HUES64 (cell line): ENCODE data around the gene ADAMTS16.

Source experiments
- H3K27ac ChIP-seq: 2 replicates; pipeline ENCODE4 v1.7.0; 2013; ENCODE audit warnings: low read depth, low read length, inconsistent platforms
- H3K27me3 ChIP-seq: 2 replicates; pipeline ENCODE4 v1.6.1; 2013; ENCODE audit warnings: mild to moderate bottlenecking, low read length; ENCODE audit not compliant: insufficient read depth
- H3K36me3 ChIP-seq: 2 replicates; pipeline ENCODE4 v1.6.1; 2013; ENCODE audit warnings: mild to moderate bottlenecking, low read length; ENCODE audit not compliant: insufficient read depth
- H3K4me1 ChIP-seq: 2 replicates; pipeline ENCODE4 v1.6.1; 2013; ENCODE audit warnings: mild to moderate bottlenecking, low read length, moderate library complexity; ENCODE audit not compliant: insufficient read depth
- H3K4me3 ChIP-seq: 2 replicates; pipeline ENCODE4 v1.5.1; 2013; ENCODE audit warnings: mild to moderate bottlenecking, low read length, moderate library complexity
- H3K9ac ChIP-seq: 2 replicates; pipeline ENCODE4 v1.6.1; 2013; ENCODE audit warnings: mild to moderate bottlenecking, low read depth, low read length
- H3K9me3 ChIP-seq: 2 replicates; pipeline ENCODE4 v1.6.1; 2013; ENCODE audit warnings: low read depth, low read length; ENCODE audit not compliant: insufficient read depth
- WGBS: fragments of 150-250, 120-280 bp; methylation state at CpG from one replicate; pipeline ENCODE4 v1.1.7; 2013; ENCODE audit warnings: missing lambda C conversion rate; 5-methylcytosine and 5-hydroxymethylcytosine counted together

Gene ADAMTS16

DNA sequence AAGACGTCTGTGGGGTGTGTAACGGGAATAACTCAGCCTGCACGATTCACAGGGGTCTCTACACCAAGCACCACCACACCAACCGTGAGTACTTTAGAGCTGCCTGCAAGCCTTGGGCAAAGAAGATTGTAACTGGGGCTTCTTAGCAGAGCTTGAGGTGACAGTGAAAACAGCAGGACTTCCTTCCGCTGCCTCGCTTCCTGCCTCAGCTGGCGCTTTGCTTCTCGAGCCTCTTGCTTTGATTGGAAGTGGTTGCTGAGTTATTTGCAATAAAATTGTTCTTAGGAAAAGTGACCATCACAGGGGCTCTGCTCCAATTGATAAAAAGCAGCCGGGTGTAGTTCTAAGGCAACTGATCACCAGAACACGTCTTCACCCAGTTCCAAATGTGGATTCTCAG lies 99.1 kb downstream of the ADAMTS16 start:
- no peaks in the 10 kb centered on the region for H3K27me3 ChIP-seq
- no peaks in the 10 kb centered on the region for H3K4me1 ChIP-seq
- no peak overlapping the region for H3K27ac ChIP-seq
- H3K9me3 ChIP-seq = no peaks in the 10 kb centered on the region
- no peak overlapping the region for H3K9ac ChIP-seq
- no peak overlapping the region for H3K4me3 ChIP-seq
- WGBS = 88% methylated on average over 10 of the region's 10 CpGs
- H3K36me3 ChIP-seq = peaks cover 55% of the 10 kb centered on the region

DNA sequence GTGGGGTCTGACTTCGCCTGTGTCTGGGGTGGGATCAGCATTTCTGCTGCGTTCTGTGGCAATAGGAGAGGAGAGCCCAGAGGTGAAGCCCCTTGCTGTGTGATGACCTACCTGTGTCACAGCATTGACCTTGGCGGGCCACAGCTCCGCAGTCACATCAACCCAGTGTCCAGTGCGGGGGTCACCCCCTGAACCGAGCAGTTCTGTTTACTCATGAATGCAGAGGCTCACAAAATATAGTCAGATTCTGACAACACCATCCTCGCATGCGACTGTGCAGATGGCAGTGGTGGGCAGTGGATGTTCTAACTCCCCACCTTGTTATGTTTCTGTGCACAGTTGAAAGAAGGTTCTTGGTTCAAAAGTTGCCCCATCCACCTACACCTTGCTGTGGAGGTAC lies 100.1 kb downstream of the ADAMTS16 start:
- H3K9ac ChIP-seq = no peak overlapping the region
- H3K4me1 ChIP-seq = no peaks in the 10 kb centered on the region
- no peak overlapping the region for H3K27ac ChIP-seq
- peaks cover 56% of the 10 kb centered on the region for H3K36me3 ChIP-seq
- WGBS = 98% methylated on average over 8 of the region's 8 CpGs
- no peaks in the 10 kb centered on the region for H3K27me3 ChIP-seq
- H3K4me3 ChIP-seq = no peak overlapping the region
- no peaks in the 10 kb centered on the region for H3K9me3 ChIP-seq

DNA sequence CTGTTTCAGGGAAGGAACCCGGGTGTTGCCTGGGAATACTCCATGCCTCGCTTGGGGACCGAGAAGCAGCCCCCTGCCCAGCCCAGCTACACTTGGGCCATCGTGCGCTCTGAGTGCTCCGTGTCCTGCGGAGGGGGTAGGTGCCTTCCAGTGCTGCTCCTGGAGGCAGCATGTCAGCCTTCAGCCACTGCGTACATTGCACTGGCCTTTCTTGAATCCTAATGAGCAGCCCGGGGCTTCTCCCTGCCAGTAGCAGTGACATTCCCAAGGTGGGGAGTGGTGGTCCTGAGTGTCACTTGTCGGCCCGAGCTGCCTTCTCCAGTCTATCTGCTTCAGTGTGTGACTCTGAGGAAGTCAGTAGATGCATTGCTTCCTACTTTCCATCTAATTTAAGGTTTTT lies 101.9 kb downstream of the ADAMTS16 start:
- H3K27me3 ChIP-seq = no peaks in the 10 kb centered on the region
- peaks cover 66% of the 10 kb centered on the region for H3K36me3 ChIP-seq
- no peaks in the 10 kb centered on the region for H3K4me1 ChIP-seq
- H3K4me3 ChIP-seq = no peak overlapping the region
- no peaks in the 10 kb centered on the region for H3K9me3 ChIP-seq
- H3K27ac ChIP-seq = no peak overlapping the region
- no peak overlapping the region for H3K9ac ChIP-seq
- WGBS = 95% methylated on average over 11 of the region's 11 CpGs

DNA sequence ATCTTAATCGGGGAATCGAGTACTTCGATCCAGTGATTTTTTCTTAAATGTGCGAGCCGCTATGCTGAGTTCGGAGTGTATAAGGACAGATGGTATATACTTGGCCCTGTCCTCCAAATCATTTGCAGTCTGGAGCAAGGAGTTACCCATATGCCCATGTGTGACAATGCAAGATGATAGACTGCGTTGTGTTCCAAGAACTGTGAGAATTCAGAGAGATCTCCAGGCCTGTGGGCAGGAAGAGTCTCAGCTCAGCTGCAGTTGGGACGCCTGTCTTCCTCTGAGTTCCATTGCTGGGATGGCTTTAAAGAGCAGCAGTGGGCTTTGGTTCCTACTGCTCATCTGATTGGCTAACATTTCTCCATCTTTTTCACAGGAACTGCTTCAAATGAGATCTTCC lies 106.6 kb downstream of the ADAMTS16 start:
- Histone ChIP-seq H3K9me3 (no peaks in the 10 kb centered on the region), H3K4me1 (no peaks in the 10 kb centered on the region), H3K27ac (no peak overlapping the region), H3K27me3 (no peaks in the 10 kb centered on the region), H3K36me3 (peaks cover 43% of the 10 kb centered on the region), H3K9ac (no peak overlapping the region), H3K4me3 (no peak overlapping the region)
- 96% methylated on average over 8 of the region's 8 CpGs for WGBS

DNA sequence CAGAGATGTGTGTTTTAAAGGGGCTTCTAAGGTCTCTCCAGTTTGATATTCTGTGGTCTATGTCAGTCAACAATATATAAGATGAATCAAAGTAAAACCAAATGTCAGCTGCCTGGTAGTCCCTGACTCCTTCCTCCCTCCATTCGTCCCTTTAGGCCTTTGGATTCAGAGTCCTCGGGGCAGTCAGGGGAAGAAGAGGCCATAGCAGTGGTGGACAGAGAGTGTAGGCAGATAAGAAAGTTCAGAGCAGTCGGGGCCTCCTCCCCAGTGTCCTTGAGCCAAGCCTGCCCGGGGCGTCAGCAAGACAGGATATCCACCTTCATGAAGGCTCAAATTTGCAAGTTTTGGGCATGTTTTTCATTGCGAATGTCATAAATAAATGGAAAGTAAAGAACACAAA lies 110.6 kb downstream of the ADAMTS16 start:
- H3K27ac ChIP-seq = no peak overlapping the region
- 89% methylated on average over 6 of the region's 6 CpGs for WGBS

DNA sequence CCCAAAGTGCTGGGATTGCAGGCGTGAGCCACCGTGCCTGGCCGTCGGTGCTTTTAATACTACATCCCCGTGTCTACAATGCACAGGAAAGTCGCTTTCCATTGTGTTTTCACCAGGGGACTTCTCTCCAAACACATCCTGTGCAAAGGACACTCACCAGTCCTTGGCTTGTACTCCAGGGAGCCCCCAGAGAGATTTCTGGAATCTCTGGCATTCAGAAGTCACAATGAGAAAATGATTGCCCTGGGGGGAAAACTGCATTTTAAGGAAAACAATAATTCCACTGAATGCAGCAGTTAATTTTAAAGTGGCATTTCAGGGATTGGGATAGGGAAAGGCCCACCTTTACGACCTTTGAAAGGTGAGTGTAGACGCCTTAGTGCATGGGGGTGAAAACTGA lies 112.0 kb downstream of the ADAMTS16 start:
- H3K9ac ChIP-seq = no peak overlapping the region
- no peaks in the 10 kb centered on the region for H3K4me1 ChIP-seq
- peaks cover 28% of the 10 kb centered on the region for H3K36me3 ChIP-seq
- peaks cover 27% of the 10 kb centered on the region for H3K9me3 ChIP-seq
- H3K27ac ChIP-seq = no peak overlapping the region
- no peak overlapping the region for H3K4me3 ChIP-seq
- WGBS = 93% methylated on average over 8 of the region's 8 CpGs
- H3K27me3 ChIP-seq = no peaks in the 10 kb centered on the region

More for the DNA sequence above, 110.6 kb downstream of the ADAMTS16 start:
- no peaks in the 10 kb centered on the region for H3K4me1 ChIP-seq
- no peak overlapping the region for H3K4me3 ChIP-seq
- H3K9me3 ChIP-seq = peaks cover 21% of the 10 kb centered on the region
- peaks cover 28% of the 10 kb centered on the region for H3K36me3 ChIP-seq
- no peaks in the 10 kb centered on the region for H3K27me3 ChIP-seq
- no peak overlapping the region for H3K9ac ChIP-seq

DNA sequence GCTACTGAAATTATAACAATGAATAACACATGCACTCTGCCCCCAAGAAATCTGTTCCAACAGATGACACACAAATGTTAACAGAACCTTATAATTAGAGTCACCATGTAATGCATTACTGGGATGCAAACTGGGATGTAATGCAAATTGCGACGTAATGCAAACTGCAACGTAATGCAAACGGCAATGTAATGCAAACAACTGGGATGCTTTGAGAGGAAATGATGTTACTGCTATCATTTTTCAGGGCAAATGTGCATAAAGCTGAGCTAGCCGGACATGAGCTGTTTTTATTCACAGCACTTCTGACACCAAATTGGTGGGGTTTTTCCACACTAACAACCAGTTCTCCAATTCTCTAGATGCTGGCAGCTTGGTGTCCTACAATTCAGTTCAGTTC lies 117.2 kb downstream of the ADAMTS16 start:
- Histone ChIP-seq H3K27ac (no peak overlapping the region), H3K9me3 (peaks cover 27% of the 10 kb centered on the region), H3K27me3 (no peaks in the 10 kb centered on the region), H3K4me1 (no peaks in the 10 kb centered on the region), H3K4me3 (no peak overlapping the region), H3K36me3 (peaks cover 28% of the 10 kb centered on the region), H3K9ac (no peak overlapping the region)
- WGBS = 95% methylated on average over 5 of the region's 5 CpGs

DNA sequence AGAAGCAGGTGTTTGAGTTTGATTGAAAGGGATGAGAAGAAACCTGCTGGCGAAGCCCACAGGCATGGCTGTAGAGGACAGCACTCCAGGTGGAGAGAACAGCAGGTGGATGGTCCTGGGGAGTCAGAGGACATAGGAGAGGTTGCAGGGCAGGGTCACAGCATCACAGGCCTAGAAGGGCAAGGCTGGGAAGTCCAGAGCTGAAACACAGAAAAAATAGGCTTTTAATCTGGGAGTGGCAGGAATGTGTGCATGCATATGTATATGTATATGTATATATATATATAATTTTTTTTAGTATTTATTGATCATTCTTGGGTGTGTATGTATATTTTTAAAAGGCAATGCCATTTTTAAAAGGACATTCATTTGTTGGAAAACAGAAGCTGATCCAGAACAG lies 118.4 kb downstream of the ADAMTS16 start:
- H3K27ac ChIP-seq = no peak overlapping the region
- peaks cover 37% of the 10 kb centered on the region for H3K36me3 ChIP-seq
- H3K9me3 ChIP-seq = peaks cover 26% of the 10 kb centered on the region
- 92% methylated on average over 1 of the region's 1 CpG for WGBS
- H3K4me1 ChIP-seq = no peaks in the 10 kb centered on the region
- H3K27me3 ChIP-seq = no peaks in the 10 kb centered on the region
- H3K4me3 ChIP-seq = no peak overlapping the region
- H3K9ac ChIP-seq = no peak overlapping the region

DNA sequence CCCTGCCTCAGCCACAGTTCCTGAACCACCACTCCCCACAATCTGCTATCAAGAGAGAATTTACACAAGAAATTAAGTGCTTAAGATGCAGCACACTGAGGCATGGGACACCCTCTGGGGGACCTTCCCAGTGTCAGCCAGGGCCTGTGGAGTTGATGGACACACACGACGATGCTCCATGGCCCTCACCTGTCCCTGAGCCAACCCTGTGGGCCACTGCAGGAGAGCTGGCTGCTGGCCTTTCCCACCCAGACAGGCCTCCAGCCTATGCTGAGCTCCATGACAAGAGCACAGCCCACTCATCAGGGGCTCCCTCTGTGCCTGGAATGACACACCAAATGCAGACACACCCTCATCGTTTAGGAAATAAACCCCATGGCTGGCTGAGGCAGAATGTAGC lies 124.6 kb downstream of the ADAMTS16 start:
- WGBS = 90% methylated on average over 3 of the region's 3 CpGs
- H3K4me3 ChIP-seq = no peak overlapping the region
- H3K27ac ChIP-seq = no peak overlapping the region
- peaks cover 32% of the 10 kb centered on the region; the same call in 1 of the 2 replicates for H3K36me3 ChIP-seq
- H3K9ac ChIP-seq = no peak overlapping the region
- H3K9me3 ChIP-seq = no peaks in the 10 kb centered on the region
- no peaks in the 10 kb centered on the region for H3K27me3 ChIP-seq
- peaks cover 10% of the 10 kb centered on the region; the same call in 1 of the 2 replicates for H3K4me1 ChIP-seq

DNA sequence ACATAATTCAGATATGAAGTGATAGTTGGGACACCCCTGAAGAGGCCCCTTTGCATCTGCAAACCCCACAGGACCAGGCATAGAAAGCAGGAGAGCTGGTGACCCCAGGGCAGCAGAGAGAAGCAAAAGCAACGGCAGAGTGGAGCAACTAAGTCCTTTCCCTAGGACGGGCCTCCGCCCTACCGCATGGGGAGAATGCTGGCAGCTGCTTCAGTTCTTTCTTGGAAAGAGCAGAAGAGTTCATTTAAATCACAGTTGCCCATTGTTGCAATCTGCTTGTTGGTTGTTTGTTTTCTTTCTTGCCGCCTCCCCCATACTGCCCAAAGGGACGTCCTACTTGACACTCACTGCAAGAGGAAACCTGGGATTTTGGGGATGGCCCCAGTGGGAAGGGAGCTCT lies 126.2 kb downstream of the ADAMTS16 start:
- WGBS = 74% methylated on average over 6 of the region's 6 CpGs
- peaks cover 32% of the 10 kb centered on the region; the same call in 1 of the 2 replicates for H3K36me3 ChIP-seq
- peaks cover 16% of the 10 kb centered on the region; the same call in 1 of the 2 replicates for H3K4me1 ChIP-seq
- H3K9ac ChIP-seq = no peak overlapping the region
- H3K4me3 ChIP-seq = no peak overlapping the region
- H3K27ac ChIP-seq = no peak overlapping the region
- no peaks in the 10 kb centered on the region for H3K9me3 ChIP-seq
- no peaks in the 10 kb centered on the region for H3K27me3 ChIP-seq

DNA sequence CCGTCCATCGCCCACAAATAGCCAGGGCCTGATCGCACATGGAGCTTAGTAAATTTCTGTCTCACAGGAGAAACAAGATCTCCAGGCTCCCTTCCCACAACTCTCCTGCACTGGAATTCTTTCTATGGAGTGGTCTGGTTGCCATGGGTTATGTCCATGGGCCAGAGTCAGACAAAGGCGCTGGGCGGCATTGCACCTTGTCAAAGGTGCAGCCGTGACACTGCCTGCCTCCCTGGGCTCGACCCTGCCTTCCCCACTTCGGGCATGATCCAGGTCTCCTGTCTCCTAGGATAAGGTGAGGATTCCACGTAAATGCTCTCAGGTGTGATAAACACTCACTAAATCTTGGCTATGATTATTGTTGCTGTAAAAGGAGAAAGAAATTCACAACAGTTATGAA lies 130.0 kb downstream of the ADAMTS16 start:
- Histone ChIP-seq H3K9me3 (no peaks in the 10 kb centered on the region), H3K27ac (no peak overlapping the region), H3K4me3 (no peak overlapping the region), H3K36me3 (peaks cover 10% of the 10 kb centered on the region; the same call in 1 of the 2 replicates), H3K9ac (no peak overlapping the region), H3K4me1 (peaks cover 25% of the 10 kb centered on the region), H3K27me3 (no peaks in the 10 kb centered on the region)
- 97% methylated on average over 8 of the region's 9 CpGs for WGBS
